Glomerular visceral epithelial cell (primary cell): ENCODE measurements around the gene HOXC4.
"Not testable (repeated sequence)": the region's sequence is repeated elsewhere in the genome, so short reads cannot be mapped to it uniquely, and the experiment has no call there.

Experiments
- DNase-seq: peaks from one replicate; pipeline ENCODE4 v3.0.0-alpha.2; 2016; ENCODE audit errors: extremely low spot score

HOXC4 gene

GRCh38 chr12:54041097-54041690 lies 12.4 kb upstream of the HOXC4 start:
- DNase-seq: no peak

GRCh38 chr12:54042033-54042432 lies 11.6 kb upstream of the HOXC4 start:
- DNase-seq: not testable (repeated sequence)

GRCh38 chr12:54042970-54043853 lies 10.4 kb upstream of the HOXC4 start:
- no peak for DNase-seq

- DNase-seq: no peak
These were observed 9.1 kb upstream of the HOXC4 start for GRCh38 chr12:54044425-54045103.

- no peak for DNase-seq
These were observed 8.2 kb upstream of the HOXC4 start for GRCh38 chr12:54045401-54045800.

- no peak for DNase-seq
These were observed 7.6 kb upstream of the HOXC4 start for GRCh38 chr12:54045868-54046521.

- DNase-seq: no peak
These were observed 6.9 kb upstream of the HOXC4 start for GRCh38 chr12:54046809-54047159.

- DNase-seq: no peak
These were observed 6.3 kb upstream of the HOXC4 start for GRCh38 chr12:54047160-54047963.

- DNase-seq: no peak
These were observed 5.7 kb upstream of the HOXC4 start for GRCh38 chr12:54047964-54048303.

GRCh38 chr12:54048406-54049093 lies 5.1 kb upstream of the HOXC4 start:
- DNase-seq: no peak

- DNase-seq: no peak
These were observed 4.5 kb upstream of the HOXC4 start for GRCh38 chr12:54049108-54049507.

- DNase-seq: no peak
These were observed 3.2 kb upstream of the HOXC4 start for GRCh38 chr12:54050482-54050810.

GRCh38 chr12:54051026-54051842 lies 2.4 kb upstream of the HOXC4 start:
- no peak for DNase-seq

GRCh38 chr12:54051874-54052437 lies 1.7 kb upstream of the HOXC4 start:
- DNase-seq: no peak

GRCh38 chr12:54052438-54053002 lies 1.1 kb upstream of the HOXC4 start:
- DNase-seq: no peak

GRCh38 chr12:54053003-54053750 lies 458 bp upstream of the HOXC4 start:
- no peak for DNase-seq

GRCh38 chr12:54054742-54055194 lies 1.1 kb downstream of the HOXC4 start:
- no peak for DNase-seq

GRCh38 chr12:54055552-54055951 lies 1.9 kb downstream of the HOXC4 start:
- DNase-seq: no peak

- no peak for DNase-seq
These were observed 2.5 kb downstream of the HOXC4 start for GRCh38 chr12:54056110-54056509.
